ENCODE data around the gene GRIN2C. TPM values are rescaled to one million over a fixed set of nuclear protein-coding genes. Genes with fewer than 3 reads are reported as not detected.

The GRIN2C gene
- total RNA-seq, 4 donors from 2014 or later, result 0.49 to 0.55 TPM; not detected in 2

- no peak for DNase-seq (ENCODE audit: low spot score in 2 of 2)
- intact Hi-C loops (cut with DNase I; ENCODE audit: low total_unique reads), result no loop called here
- H3K4me3 ChIP-seq (ENCODE audit: low read depth, poor library complexity, severe bottlenecking), result no peak overlapping the region
- 94 to 97% methylated on average over 15 to 16 of the region's 16 CpGs for WGBS, 2 donors
- no peak for TF ChIP-seq POLR2A (IDR thresholded peaks at IDR 0.05)
- no peak for TF ChIP-seq CTCF (IDR thresholded peaks at IDR 0.05)
Observed at GRCh38 chr17:74846621-74847020, 13.1 kb downstream of the GRIN2C start.

GRCh38 chr17:74843352-74843627 lies 16.4 kb downstream of the GRIN2C start:
- WGBS, 2 donors, result 45% methylated on average over 12 of the region's 26 CpGs; no CpG with 5 or more reads in 1 of the 2 donors
- intact Hi-C loops (cut with DNase I; ENCODE audit: low total_unique reads), result no loop called here
- no peak for TF ChIP-seq CTCF (IDR thresholded peaks at IDR 0.05)
- no peak for TF ChIP-seq POLR2A (IDR thresholded peaks at IDR 0.05)
- DNase-seq (ENCODE audit: low spot score in 2 of 2), result no peak
- no peak overlapping the region for H3K4me3 ChIP-seq (ENCODE audit: low read depth, poor library complexity, severe bottlenecking)

GRCh38 chr17:74842599-74843351 lies 16.9 kb downstream of the GRIN2C start:
- TF ChIP-seq POLR2A (IDR thresholded peaks at IDR 0.05), result no peak
- no peak for TF ChIP-seq CTCF (IDR thresholded peaks at IDR 0.05)
- no peak overlapping the region for H3K4me3 ChIP-seq (ENCODE audit: low read depth, poor library complexity, severe bottlenecking)
- 0 to 1% methylated on average over 4 to 39 of the region's 88 CpGs for WGBS, 2 donors
- intact Hi-C loops (cut with DNase I; ENCODE audit: low total_unique reads), result no loop called here
- DNase-seq (ENCODE audit: low spot score in 2 of 2), result no peak

- DNase-seq (ENCODE audit: low spot score in 2 of 2), result no peak
- TF ChIP-seq POLR2A (IDR thresholded peaks at IDR 0.05) (no peak), CTCF (IDR thresholded peaks at IDR 0.05) (no peak)
- intact Hi-C loops (cut with DNase I; ENCODE audit: low total_unique reads), result no loop called here
- 41 to 44% methylated on average over 4 to 8 of the region's 8 CpGs for whole genome bisulfite sequencing, 2 donors
- no peak overlapping the region for H3K4me3 ChIP-seq (ENCODE audit: low read depth, poor library complexity, severe bottlenecking)
Observed at GRCh38 chr17:74842146-74842598, 17.5 kb downstream of the GRIN2C start.

- WGBS, 2 donors, result 18 to 22% methylated on average over 13 of the region's 13 CpGs
- no peak overlapping the region for H3K4me3 ChIP-seq (ENCODE audit: low read depth, poor library complexity, severe bottlenecking)
- intact Hi-C loops (cut with DNase I; ENCODE audit: low total_unique reads), result no loop called here
- peak; percentile 58 to 92 for DNase-seq (ENCODE audit: low spot score in 2 of 2)
- TF ChIP-seq CTCF (IDR thresholded peaks at IDR 0.05), result no peak
- no peak for TF ChIP-seq POLR2A (IDR thresholded peaks at IDR 0.05)
Observed at GRCh38 chr17:74840989-74841666, 18.6 kb downstream of the GRIN2C start.
